ENCODE results near the gene AMBP.

The AMBP gene

DNA sequence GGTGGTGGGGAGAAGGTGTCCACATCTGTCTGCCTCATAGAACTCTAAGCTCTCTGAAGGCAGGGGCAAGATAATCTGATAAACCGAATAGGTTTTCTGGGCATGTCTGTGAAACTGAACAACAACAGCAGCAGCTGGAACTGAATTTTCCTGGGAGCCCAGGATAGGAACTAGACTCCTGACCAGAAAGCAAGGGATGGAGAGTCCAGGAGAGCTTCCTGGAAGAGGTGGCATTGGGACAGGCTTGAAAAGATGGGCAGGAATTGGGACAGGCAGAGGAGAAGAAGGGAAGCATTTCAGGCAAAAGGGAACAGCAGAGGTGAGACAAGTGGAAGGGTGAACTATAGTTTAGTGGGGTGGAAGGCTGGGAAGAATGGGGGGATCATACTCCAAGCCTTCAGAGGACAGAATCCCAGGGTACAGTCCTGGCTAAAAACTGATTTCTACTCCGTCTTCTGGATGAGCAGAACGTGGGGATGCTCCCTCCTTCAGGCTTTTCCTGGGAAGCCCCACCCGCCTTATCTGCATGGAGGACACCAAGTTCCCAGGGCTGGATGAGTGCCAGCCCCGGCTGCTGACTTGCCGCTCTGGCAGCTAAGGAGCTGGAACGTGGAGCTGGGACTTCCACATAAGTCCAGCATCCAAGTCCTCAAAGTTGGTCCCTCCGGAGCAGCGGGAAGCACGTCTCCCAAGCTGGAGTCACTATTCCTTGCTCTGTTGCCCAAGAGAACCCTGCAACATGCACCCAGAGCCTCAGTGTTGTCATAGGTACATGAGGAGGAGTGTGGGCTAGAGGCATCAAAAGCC, 34.9 kb upstream of the AMBP start:
- DNase-seq (ENCODE audit: low spot score) = no peak

DNA sequence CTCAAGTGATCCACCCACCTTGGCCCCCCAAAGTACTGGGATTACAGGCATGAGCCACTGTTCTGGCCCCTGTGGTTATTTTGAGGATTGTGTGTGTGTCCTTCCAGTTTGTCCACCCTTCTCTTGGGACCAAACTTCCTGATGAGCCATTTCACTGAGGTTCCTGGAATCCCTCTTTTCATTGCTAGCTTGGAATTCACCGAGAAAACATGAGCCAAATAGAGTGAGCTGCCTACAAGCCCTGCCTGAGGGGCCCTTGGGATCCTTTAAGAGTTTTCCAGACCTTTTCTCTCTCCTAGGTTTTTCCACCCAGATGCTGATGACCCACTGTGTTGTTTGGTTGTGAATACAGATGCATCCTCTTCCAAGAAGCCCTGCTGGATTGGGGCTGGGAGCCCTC, 34.2 kb upstream of the AMBP start:
- no peak for DNase-seq (ENCODE audit: low spot score)

DNA sequence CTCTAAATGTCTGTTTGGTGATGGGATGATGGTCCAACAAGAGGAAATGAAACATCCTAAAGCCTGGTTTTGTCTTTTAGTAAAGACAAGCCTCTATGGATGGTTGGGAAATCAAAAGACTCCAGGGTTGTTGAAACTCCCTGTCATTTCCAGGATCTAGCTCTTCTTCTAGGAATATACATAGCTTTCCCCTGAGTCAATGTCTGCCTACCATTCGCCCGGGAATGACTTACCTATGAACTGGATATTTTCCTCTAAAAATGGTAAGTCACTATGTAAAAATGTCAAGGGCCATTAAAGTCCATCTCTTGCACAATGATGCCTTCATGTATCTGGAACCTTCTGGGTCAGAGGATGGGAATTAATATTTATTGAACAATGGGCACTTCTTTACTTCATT, 32.1 kb upstream of the AMBP start:
- no peak for DNase-seq (ENCODE audit: low spot score)

DNA sequence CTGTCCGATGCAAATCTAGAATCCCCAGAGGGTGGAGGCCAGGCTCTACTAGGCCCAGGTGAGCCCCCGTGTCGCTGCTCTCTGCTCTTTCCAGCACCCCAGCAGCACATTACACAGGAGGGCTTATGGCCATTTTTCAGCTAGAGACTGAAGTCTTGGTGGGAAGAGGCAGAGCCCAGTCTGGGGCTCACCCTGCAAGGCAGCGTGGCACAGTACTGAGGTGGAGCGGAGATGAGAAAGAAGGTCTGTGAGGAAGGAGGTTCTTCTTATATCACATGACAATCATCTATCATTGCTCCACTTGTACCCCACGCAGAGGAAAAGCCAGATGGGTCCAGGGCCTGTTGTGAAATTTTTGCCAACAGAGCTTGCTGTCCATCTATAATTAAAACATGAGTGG, 31.0 kb upstream of the AMBP start:
- DNase-seq (ENCODE audit: low spot score) = no peak

DNA sequence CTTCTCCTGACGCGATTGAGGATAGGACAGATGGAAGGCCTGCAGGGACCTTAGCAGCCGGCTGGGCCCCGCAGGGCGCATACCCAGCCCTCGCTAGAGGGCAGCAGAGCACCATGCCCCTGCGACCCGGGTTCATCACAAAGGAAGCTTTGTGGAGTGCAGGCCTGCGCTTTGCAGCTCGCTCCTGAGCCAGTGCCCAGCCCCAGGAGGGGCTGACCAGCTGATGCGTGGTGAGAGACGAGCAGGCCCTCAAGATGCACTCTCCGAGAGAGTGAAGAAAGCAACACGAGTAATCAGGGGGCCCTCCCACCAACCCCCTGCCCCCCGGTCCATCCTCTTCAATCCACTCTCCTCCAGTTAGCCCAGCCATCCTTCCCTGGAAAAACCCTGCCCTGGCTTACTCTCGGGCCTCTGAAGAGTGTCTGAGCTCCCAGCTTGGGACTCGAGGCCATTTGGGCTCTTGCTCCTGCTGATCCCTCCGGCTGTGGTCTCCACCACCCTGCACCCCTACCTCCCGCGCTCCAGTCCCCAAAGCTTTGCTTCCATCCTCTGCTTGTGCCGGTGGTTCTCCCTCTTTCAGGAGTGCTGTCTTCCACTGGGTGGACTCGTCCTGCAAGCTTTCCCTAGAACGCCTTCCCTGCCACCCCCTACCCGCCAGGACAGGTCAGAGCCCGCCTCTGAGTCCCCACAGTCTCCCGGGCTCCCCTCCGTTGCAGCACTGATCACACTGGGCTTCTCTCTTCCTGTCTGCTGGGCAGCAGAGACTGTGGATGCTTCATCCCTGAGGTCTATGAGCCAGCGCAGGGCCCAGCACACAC, 30.1 kb upstream of the AMBP start:
- peak; percentile 90 for DNase-seq (ENCODE audit: low spot score)

DNA sequence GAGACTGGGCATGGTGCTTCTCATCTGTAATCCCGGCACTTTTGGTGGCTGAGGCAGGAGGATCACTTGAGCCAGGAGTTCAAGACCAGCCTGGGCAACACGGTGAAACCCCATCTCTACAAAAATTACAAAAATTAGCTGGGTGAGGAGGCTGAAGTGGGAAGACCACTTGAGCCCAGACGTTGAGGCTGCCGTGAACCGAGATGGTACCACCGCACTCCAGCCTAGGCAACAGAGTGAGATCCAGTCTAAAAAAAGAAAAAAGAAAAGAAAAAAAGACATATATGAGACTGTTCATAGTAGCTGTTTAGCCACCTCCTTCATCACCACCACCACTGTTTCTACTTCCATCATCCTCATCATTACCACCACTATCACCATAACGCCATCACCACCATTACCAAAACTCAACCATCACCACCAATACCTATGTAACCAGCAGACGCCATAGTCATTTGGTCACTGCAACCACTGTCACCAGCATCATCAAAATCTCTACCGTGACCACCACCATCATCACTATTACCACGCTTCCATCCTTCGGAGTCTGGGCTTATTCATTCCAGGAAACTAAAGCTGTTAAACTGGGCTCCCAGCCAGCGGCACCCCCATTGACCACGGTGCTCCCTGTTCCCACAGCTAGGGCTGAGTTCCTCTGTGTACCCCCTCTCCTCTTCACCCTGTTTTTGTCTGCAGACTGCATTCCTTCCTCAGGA, 29.3 kb upstream of the AMBP start:
- DNase-seq (ENCODE audit: low spot score) = no peak

DNA sequence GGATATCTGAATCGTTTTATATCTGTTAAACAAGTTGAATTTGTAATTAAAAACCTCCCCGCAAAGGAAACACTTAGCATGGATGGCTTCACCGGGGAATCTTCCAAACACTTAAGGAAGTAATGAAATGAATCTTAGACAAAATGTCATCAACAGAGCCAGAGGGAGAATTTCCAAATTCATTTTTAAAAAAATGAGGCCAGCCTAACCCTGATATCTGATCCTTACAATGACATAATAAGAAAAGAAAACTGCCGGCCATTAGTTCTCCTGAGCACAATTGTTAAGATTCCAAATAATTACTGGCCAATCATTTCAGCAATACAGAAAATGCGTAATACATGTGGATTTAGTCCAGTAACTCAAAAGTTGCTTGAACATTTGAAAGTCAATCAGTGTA, 27.1 kb upstream of the AMBP start:
- DNase-seq (ENCODE audit: low spot score) = no peak

DNA sequence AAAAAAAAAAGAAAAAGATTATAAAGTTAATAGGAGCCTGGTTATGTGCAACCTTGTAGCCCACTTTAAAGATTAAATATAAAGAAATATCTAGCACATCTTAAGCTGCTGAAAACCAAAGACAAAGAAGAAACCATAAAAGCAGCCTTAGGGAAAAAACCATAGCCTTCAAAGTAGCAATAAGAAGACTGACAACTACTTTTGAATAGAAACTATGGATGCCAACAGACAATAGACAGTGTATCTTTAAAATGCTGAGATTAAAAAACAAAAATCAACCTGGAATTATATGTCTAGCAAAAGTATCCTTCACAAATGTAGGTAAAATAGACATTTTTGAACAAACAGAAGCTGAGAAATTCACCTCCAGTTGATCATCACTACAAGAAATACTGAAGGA, 24.4 kb upstream of the AMBP start:
- DNase-seq (ENCODE audit: low spot score) = no peak

DNA sequence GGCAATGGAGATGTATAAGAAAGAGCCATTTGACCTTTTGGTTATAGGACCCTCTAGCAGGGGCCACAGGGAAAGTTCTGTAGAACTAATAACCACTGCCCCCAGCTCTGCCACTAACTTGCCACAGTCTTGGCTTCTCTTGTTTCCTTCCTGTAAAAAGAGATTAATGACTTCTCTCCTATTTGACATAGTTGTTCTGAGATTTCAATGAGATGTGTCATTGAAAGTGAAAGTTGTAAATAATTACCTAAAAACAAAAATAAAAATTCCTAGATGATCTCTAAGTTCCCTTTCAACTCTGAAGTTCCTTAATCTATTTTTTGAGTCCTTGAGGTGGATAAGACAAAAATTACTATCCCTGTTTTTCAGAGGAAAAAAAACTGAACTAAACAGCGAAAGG, 22.4 kb upstream of the AMBP start:
- DNase-seq (ENCODE audit: low spot score) = no peak

DNA sequence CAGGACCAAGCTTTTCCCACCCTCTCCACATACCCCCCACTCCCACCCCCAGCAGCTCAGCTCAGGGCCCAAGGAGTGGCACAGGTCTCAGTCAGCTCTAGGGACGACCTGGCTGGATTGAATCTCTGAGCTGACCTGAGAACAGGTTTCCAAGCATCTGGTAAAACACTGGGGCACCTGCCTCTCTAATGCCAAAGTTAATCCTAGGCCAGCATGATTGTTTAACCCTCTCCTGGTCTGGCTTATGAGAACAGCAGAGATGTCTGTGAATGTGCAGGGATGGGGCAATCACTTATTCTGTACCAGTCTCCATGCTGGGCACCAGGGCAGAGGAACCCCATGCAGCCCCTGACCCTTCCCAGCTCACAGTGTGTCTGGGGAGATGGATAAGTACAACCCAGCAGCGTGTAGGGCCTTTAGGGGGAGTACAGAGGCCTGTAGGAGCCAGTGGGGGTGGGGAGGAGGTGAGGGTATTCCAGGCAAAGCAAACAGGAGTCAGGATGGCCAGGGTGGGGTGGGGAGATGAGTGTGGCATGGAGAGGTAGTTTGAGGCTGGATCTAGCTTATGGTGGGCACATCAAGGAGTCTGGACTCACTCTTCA, 21.7 kb upstream of the AMBP start:
- no peak for DNase-seq (ENCODE audit: low spot score)

DNA sequence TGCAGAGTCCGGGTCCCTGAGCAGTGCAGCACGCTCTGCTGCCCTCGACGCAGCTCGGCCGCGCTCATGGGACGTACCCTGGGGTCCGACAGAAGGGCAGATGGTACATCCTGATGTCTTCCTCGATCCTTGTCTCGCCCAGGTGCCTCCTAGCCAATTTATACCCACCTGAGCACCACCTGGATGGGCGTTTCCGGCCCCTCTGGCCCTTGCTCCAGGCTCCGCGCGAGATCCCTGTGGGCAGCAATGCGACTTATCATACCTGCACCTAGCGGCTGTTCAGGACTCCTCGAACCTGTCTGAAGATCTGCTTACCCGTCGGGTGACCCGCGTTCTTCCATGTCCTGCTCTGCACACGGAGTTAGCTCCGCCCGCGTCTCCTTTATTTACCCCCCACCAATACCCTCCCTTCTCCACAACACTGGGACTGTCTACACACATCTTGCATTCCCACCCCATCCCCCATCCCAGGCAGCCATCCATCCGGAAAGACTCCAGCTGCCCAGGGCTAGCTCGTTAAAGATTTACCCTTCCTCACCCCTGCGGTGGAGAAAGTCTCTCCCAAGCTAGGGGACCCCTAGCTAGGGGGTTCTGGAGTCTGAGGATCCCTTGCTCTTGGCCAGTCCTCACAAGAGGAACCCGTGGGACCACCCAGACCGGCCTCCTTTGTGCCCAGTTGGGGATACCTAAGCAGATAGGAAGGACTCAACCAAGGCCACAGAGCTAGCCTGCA, 21.0 kb upstream of the AMBP start, which contains the start of gene KIF12:
TSS of gene KIF12 (minus strand) at position 357 of the 733 bp plus-strand sequence. CDS start at position 341, 16 bp downstream.
- DNase-seq (ENCODE audit: low spot score) = no peak

DNA sequence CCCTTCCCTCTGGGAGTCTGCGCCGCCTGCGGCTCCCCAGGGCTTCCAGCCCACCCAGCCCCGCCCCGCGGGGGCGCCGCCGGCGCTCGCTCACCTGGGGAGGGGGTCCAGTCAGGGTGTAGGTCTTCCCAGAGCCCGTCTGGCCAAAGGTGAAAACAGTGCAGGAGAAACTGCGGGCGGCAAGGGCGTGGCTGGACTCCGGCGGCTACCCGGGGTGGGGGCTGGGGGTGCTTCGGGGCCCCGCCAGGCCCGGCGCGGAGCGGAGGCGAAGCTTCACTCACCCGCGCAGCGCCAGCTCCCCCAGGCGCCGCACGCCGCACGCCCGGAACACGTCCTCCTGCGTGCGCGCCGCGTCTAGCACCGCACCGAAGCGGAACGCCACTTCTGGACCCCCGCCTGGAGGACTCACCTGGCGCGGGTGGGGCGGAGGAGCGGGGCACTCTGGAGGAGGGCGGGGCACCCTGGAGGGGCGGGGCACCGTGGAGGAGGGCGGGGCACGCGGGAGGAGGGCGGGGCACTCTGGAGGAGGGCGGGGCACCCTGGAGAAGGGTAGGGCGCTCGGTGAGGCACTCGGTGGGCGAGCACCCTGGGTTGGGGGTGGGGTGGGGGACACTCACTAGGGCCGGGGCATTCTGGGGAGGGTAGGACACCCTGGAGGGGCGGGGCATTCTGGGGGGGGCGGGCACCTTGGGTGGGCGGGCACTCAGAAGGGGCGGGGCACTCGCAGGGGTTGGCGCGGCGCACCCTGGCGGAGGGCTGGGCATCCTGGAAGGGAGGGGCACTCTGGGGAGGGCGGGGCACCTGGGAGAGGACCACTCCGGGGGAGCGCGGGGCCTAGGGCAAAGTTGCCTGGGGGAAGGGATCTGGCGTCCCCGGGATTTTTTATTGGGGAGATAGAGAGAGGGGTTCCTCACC, 20.2 kb upstream of the AMBP start:
- DNase-seq (ENCODE audit: low spot score) = no peak

DNA sequence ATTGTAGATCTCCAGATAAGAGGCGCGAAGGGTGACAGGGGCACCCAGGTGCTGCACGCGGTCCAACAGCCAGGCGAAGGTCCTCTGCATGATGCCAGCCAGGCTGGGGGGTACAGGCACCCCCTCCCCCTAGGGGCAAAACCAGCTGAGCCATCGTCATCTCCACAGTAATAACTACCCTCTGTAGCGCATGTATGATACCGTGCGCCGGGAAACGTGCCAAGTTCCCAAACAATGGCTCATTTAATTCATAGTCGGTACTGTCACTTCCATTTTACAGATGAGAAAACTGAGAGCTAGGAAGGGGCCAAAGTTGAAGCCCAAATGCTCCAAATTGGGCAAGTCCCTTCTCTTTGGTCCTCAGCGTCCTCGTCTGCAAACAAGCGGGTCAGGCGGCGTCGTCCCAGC, 19.5 kb upstream of the AMBP start:
- DNase-seq (ENCODE audit: low spot score) = peak; percentile 42

DNA sequence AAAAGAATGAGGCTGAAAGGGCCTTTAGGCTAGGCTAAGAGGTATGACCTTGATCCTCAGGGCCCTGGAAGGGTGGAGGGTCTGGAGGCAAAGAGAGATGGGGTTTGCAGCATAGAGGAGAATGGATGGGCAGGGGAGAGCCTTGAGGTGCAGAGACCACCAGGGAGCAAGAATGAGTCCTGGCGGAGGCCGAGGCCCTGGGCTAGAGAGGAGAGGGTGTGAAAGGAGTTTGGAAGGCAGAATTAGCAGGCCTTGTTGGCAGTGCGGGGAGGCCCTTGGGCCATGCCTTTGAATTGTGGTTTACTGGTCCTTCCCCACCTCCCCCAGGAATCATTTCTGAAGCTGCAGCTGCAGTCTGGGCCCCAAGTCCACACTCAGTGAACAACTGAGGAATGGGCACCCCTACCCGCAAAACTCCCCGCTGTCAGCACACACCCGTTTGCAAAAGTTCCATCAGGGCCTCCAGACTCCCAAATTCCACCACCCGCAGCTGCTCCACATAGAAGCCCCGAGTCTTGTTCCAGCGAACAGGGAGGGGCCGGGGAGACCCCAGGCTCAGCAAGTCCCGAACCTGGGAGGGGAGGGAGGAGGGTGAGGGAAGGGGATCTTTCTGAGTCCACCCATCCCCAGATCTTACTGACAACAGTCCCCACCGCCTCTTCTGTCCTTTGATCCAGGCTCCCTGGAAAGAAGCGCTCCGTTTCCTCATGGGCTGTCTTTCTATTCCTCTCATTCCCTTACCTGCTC, 18.9 kb upstream of the AMBP start:
- DNase-seq (ENCODE audit: low spot score) = no peak

DNA sequence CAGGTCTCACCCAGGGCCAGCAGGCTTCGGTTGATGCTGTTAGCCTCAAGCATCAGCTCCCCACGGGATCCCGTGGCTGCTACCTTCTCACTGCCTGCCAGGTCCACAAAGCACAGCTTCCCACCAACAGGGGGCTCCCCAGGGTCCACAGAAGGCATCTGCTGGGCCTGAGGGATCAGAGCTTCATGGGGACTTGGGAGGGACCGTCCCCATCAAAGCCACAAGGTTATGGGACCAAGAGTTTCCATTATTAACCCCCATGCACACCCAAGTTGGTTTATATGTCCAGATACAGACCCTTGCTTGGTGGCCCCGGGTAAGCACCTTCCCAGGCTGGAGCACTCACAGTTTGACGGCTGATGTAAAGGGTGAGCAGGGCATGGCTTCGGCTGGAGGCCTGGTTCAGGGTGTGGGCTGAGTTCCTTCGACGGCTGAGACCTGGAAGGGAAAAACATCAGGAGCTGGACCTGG, 18.0 kb upstream of the AMBP start:
- DNase-seq (ENCODE audit: low spot score) = no peak

DNA sequence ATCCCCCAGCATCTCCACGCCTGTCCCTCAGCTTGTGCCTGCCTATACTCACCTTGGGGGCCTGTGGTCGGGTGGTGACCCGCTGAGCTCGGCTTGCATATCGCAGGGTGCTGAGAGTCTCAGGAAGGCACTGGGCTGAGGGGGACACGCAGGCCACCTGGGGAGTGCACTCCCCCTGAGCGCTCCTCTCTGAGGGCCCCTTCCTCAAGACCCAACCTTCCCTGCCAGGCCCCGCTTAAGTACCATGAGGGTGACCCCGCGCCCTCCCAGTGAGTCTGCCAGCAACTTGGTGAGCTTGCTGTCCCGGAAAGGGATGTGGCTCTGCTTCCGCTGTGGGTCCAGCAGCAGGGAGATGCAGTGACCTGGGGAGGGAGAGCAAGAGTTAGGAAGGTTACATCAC, 16.9 kb upstream of the AMBP start:
- no peak for DNase-seq (ENCODE audit: low spot score)

DNA sequence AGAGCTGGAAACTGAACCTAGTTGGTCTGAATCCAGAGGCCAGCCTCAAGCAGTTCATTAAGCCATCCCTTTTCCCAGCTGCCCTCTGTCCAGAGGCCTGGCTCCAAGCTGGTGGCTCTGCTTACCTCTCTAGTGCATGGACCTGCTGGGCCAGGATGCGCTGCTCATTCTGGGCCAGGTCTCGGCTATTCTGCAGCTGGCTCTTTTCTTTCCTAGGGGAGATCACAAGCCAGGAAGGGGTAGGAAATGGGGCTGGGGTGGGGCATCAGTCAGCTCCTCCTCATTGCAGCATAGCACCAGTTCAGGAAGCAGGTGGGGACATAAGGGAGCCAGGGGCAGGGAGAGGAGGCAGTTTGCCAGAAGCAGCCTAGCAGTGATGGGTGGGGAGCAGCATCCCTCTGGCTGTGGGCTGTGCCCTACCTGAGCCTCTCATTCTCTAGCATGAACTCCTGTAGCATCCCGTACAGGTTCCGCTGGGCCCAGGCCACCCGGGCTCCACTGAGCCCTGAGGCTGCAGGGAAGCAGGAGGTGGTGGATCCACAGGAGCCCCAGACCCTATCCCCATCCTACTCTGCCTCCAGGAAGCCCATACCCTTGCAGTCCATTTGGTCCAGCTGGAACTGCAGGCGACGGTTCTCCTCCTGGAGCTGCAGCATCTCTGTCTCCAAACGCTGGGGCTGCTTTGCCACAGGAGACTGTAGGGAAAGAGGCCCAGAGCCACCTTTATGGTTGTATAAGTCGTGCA, 15.8 kb upstream of the AMBP start:
- DNase-seq (ENCODE audit: low spot score) = no peak

DNA sequence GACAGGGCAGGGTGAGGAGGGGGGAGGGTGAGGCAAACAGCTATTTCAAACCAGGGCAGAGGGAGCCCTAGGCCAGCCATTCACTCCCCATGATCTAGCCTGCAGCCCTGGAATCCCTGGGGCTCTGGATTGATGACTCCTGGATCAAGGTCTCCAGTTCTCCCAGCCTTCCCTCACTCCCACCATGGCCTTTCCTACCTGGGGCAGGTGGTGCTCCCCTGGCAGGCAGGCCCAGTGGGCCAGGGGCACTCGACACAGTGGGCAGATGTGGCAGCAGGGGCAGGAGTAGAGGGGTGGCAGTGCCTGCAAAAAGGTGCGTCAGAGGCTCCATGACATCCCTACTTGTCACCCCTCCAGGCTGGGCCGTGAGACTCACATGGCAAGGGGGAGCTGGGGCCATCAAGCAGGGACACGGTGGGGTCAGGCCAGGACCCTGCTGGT, 15.0 kb upstream of the AMBP start:
- DNase-seq (ENCODE audit: low spot score) = no peak

DNA sequence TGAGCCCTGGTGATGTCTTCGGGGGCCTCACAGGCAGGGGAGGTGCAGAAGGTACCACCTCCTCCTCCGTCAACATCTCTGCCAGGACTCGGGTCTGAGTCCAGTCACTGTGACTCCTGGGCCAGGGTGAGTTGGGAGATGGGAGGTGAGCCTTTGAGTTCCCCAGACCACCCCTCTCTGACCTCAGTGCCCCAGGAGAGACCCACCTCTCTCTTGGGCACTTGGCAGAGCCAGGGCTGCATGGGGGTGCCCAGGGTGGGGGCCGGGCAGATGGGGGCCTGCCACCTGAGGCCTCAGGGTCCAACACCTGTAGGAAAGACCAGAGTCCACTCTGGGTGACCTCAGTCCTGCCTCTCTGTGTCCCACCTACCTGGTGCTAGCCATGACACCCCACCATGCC, 14.2 kb upstream of the AMBP start:
- DNase-seq (ENCODE audit: low spot score) = no peak
